Activated T-cell treated with anti-CD3 and anti-CD28 coated beads for 24 hours (primary cell): Measurements from ENCODE around the gene LCN9.
"Not testable (repeated sequence)": the region's sequence is repeated elsewhere in the genome, so short reads cannot be mapped to it uniquely, and the experiment has no call there.

Source experiments
- DNase-seq: peaks from one replicate; pipeline ENCODE4 v3.0.0-alpha.2; 2020; ENCODE audit warnings: low read depth

LCN9 gene

GRCh38 chr9:135647884-135648283, 15.2 kb upstream of the LCN9 start:
- no peak for DNase-seq

DNA sequence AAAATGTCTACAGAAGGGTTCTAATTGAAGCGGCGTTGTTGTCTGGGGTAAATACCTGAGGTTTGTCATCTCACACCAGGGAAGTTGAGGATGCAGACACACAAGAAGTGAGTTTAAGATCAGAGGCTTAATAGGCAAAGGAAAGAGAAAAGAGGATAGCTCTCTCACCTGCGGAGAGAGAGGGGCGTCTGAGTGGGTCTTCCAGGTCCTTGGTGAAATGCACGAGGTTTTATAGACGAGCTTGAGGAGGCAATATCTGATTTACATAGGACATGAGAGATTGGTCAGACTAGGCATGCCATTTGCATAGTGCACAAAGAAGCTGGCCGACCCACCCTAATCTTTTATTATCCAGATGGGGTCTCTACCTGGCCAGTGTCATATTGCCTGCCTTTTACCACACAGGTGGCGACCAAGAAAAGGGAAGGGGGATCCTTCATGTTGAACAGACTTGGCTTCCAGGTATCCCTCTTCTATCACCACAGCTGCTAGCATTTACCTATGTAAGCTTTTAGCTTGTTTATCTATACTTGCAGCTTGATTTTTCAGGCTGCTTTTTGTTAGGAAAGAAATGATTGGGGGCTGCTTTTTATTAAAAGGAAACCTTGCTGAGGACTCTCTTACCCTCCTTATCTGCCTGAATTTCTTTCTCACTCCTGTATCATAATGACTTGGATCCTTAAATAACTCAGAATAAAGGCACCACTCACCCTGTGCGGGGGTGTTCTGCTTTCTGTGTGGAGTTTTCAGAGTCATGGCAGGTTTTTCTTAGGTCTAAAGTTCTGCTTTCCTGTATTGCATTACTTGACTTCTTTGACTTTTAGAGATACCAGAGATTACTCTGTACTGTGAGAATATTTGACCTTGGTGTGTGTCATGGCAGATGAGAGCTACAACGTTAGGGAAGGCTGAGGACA, 14.4 kb upstream of the LCN9 start:
- DNase-seq = no peak

DNA sequence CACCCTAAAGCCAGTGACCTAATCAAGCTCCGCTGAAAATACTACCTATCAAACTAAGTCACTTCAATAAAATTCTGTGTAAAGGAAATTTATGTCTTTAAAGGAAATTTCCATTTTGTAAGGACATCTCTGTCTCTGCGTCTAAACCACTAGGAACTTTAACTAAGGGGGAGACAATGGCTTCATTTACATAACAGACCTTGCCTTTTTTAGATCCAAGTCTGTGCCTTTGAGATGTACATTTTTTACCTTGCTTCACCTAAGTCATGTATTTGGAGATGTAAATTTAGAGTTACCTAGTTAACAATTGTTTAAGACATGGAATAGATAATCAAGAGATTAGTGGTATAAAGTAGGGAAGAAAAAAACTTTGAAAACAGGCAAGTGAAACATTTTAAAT, 13.6 kb upstream of the LCN9 start:
- no peak for DNase-seq

DNA sequence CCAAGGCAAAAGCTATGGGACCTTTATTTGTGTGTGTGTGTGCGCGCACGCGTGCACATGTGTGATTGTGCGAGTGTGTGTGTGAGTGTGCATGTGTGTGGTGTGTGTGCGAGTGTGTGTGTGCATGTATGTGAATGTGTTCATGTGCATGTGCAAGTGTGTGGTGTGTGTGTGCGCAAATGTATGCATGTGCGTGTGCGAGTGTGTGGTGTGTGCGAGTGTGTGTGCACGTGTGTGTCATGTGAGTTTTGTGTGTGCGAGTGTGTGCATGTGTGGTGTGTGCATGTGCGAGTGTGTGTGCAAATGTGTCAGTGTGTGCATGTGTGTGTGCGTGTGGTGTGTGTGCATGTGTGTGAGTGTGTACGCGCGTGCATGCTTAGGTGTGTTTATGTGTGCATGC, 12.7 kb upstream of the LCN9 start:
- DNase-seq = no peak

- DNase-seq = no peak
Measured at GRCh38 chr9:135655317-135655716, 7.8 kb upstream of the LCN9 start.

DNA sequence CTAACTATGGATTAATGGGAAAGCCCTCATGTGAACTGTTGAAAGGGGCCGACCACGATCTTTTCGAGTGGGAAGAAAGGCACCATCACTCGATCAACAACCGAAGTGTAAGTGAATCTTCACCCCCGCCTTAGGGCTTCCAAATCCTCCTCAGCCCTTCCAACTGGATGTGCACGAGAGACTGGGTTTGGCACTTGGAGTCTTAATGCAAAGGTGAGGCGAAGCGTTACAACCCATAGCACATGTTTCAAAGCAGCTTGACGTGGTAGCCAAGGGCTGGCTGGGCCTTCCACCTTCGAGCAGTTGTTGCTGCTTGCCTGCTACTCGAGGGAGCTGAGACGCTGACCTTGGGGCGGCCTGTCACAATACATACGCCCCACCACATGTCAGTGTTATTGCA, 5.7 kb upstream of the LCN9 start:
- DNase-seq = no peak

- DNase-seq = no peak
Measured at GRCh38 chr9:135659252-135659651, 3.9 kb upstream of the LCN9 start.

DNA sequence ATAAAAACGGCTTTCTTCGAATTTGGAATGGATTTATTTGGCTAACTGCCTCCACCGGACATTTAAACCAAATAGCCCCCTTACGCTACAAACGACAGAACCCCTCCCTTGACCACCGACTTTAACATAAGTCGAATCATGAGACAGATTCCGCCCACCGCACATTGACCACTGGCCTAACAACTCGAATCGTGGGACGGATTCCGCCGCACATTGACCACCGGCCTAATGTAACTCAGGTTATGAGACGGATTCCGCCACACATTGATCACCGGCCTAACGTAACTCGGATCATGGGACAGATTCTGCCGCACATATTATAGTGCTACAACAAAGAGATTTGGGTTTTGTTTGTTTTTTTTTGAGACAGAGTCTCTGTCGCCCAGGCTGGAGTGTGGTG, 2.7 kb upstream of the LCN9 start:
- DNase-seq = no peak

GRCh38 chr9:135661816-135662560, 1.1 kb upstream of the LCN9 start:
- DNase-seq = no peak

- DNase-seq = no peak
Measured at GRCh38 chr9:135663451-135663770, 302 bp downstream of the LCN9 start.

- DNase-seq = no peak
Measured at GRCh38 chr9:135663857-135664256, 748 bp downstream of the LCN9 start.

- DNase-seq = no peak
Measured at GRCh38 chr9:135664266-135664665, 1.2 kb downstream of the LCN9 start.

DNA sequence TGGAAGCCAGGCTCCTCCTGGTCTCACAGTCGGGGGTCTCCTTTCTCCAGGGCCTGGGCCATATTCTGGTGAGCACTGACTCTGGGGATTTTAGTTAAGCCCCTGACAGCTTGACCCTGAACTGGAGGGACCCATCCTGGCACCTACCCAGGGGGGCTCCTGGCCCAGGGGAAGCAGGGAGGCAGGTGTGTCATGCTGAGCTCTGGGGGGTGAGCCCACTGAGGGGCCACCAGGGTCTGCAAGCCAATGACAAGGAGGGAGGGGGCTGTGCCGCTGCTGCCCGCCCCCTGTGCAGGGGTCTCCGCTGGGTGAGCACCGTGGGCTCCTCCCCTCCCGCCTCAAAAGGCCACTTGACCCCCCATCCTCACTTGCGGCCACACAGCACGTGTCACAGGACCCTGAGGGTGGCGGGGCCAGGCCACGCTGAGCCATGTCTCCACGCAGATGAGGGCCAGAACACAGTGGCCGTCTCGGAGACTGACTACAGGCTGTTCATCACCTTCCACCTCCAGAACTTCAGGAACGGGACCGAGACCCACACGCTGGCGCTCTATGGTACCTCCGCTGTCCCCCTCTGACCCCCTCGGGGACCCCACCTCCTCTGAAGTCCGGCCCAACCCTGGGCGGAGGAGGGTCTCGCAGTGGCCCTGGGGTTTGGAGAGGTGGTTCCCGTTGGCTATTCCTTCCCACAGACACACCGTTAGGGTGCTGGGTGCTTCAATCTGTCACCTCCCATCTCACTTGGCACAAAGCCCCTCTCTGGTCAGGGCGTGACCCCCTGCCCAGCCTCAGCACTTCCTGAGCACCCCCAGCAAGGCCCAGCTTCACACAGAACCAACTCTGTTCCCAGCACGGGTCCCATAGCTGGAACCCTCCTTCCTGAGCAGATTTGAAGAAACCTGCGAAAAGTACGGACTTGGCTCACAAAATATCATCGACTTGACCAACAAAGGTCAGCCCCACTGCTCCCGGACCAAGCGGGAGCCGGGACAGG, 2.0 kb downstream of the LCN9 start:
- no peak for DNase-seq

DNA sequence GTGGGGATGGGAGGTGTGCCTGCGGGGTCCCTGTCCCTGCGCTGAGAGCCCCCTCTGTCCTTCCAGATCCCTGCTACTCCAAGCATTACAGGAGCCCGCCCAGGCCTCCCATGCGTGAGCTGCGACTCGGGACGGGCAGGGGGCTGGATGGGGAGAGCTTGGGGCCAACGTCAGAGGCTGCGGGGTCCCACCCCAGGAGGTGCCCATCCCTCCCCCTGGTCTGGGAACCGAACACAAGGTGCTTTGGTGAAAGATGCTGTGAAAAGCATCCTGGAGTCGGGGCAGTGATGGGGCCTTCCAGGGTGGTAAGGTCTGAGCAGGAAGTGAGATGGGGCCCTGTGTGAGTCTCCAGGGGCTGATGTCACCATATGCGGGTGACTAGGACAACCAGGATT, 2.7 kb downstream of the LCN9 start:
- no peak for DNase-seq

- no peak for DNase-seq
Measured at GRCh38 chr9:135666534-135667462, 3.7 kb downstream of the LCN9 start.

DNA sequence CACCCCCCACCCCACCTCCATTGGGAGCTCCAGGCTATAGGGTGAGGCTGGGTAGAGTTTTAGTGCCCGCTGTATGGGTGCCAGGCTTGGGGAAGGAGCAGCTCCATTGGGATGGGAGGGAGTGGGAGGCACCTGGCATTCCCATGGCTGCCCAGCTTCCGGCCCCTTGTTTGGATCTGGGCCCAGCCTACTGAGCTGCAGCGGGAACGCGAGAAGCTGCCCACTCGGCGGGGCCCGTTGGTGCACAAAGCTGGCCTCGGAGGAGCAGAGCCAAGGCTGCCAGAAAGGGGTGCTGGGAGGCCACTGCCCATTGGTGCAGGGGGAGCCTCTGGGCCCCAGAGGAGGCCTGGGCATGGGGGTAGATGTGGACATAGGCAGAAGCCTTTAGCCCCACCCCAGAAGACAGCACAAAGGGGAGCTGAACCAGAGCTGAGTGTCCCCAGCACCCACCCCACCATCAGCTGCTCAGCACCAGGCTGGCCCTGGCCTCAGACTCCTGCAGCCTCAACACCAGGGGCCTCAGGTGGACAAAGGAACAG, 4.4 kb downstream of the LCN9 start:
- no peak for DNase-seq

- not testable (repeated sequence) for DNase-seq
Measured at GRCh38 chr9:135669018-135669417, 5.9 kb downstream of the LCN9 start.

- DNase-seq = no peak
Measured at GRCh38 chr9:135669616-135670285, 6.6 kb downstream of the LCN9 start.

GRCh38 chr9:135670721-135671590, 7.8 kb downstream of the LCN9 start:
- no peak for DNase-seq
